H9 (cell line): Measurements from ENCODE around the gene IRF1. TPM values are rescaled to one million over a fixed set of nuclear protein-coding genes. Genes with fewer than 3 reads are reported as not detected.

Experiments
- DNase-seq: peaks from one replicate; pipeline ENCODE4 v3.0.0-alpha.2; 2017
- H2AFZ ChIP-seq: one replicate; pipeline ENCODE4 v1.6.1; 2013; ENCODE audit warnings: mild to moderate bottlenecking, low read length, control low read depth, moderate library complexity
- H2AK5ac ChIP-seq: 2 replicates; pipeline ENCODE4 v1.6.1; 2013; ENCODE audit warnings: low read length, control low read depth, mixed read lengths; ENCODE audit not compliant: insufficient read length
- H2BK120ac ChIP-seq: one replicate; pipeline ENCODE4 v1.6.1; 2013; ENCODE audit warnings: low read depth, mild to moderate bottlenecking, low read length, control low read depth, inconsistent platforms; ENCODE audit not compliant: poor library complexity, severe bottlenecking
- H2BK12ac ChIP-seq: 2 replicates; pipeline ENCODE4 v1.6.1; 2013; ENCODE audit warnings: low read length, control low read depth, mixed read lengths, low read depth; ENCODE audit not compliant: insufficient read length
- H2BK15ac ChIP-seq: 2 replicates; pipeline ENCODE4 v1.6.1; 2013; ENCODE audit warnings: low read depth, low read length, control low read depth
- H2BK20ac ChIP-seq: one replicate; pipeline ENCODE4 v1.6.1; 2013; ENCODE audit warnings: low read depth, mild to moderate bottlenecking, low read length, control low read depth, inconsistent platforms; ENCODE audit not compliant: poor library complexity, severe bottlenecking
- H2BK5ac ChIP-seq: 2 replicates; pipeline ENCODE4 v1.6.1; 2013; ENCODE audit warnings: low read length, control low read depth, mixed read lengths; ENCODE audit not compliant: insufficient read length
- H3K14ac ChIP-seq: 2 replicates; pipeline ENCODE4 v1.6.1; 2013; ENCODE audit warnings: low read length, control low read depth; ENCODE audit not compliant: insufficient read depth
- H3K18ac ChIP-seq: 2 replicates; pipeline ENCODE4 v1.6.1; 2013; ENCODE audit warnings: low read depth, mild to moderate bottlenecking, mixed read lengths, low read length, control low read depth; ENCODE audit not compliant: insufficient read length
- H3K23ac ChIP-seq: 2 replicates; pipeline ENCODE4 v1.6.1; 2013; ENCODE audit warnings: low read length, control low read depth, mixed read lengths, low read depth; ENCODE audit not compliant: insufficient read length
- H3K23me2 ChIP-seq: 2 replicates; pipeline ENCODE4 v1.6.1; 2013; ENCODE audit warnings: low read depth, mild to moderate bottlenecking, mixed read lengths, low read length, control low read depth; ENCODE audit not compliant: insufficient read length, poor library complexity, severe bottlenecking
- H3K27ac ChIP-seq: 2 replicates; pipeline ENCODE4 v1.5.1; 2013; ENCODE audit warnings: low read length, control low read depth, mixed read lengths, low read depth; ENCODE audit not compliant: insufficient read length
- H3K27me3 ChIP-seq: 2 replicates; pipeline ENCODE4 v1.6.1; 2013; ENCODE audit warnings: low read length, control low read depth, inconsistent platforms; ENCODE audit not compliant: insufficient read depth
- H3K4ac ChIP-seq: 2 replicates; pipeline ENCODE4 v1.6.1; 2013; ENCODE audit warnings: low read depth, mild to moderate bottlenecking, control low read depth, inconsistent platforms, low read length, moderate library complexity
- H3K4me1 ChIP-seq: 2 replicates; pipeline ENCODE4 v1.6.1; 2013; ENCODE audit warnings: low read length, control low read depth, inconsistent platforms; ENCODE audit not compliant: insufficient read depth
- H3K4me2 ChIP-seq: 2 replicates; pipeline ENCODE4 v1.6.1; 2013; ENCODE audit warnings: low read length, control low read depth, mixed read lengths; ENCODE audit not compliant: insufficient read length, insufficient read depth
- H3K56ac ChIP-seq: 2 replicates; pipeline ENCODE4 v1.6.1; 2013; ENCODE audit warnings: low read depth, mild to moderate bottlenecking, mixed read lengths, low read length, control low read depth; ENCODE audit not compliant: insufficient read length
- H3K79me1 ChIP-seq: 2 replicates; pipeline ENCODE4 v1.6.1; 2013; ENCODE audit warnings: low read depth, mild to moderate bottlenecking, moderate library complexity, low read length, control low read depth, inconsistent platforms; ENCODE audit not compliant: insufficient read depth, poor library complexity, severe bottlenecking
- H3K79me2 ChIP-seq: 2 replicates; pipeline ENCODE4 v1.6.1; 2013; ENCODE audit warnings: low read length, control low read depth, inconsistent platforms; ENCODE audit not compliant: insufficient read depth
- H3K9ac ChIP-seq: 2 replicates; pipeline ENCODE4 v1.6.1; 2013; ENCODE audit warnings: low read length, control low read depth, mixed read lengths; ENCODE audit not compliant: insufficient read length; ENCODE audit errors: extremely low read depth
- H3K9me3 ChIP-seq: one replicate; pipeline ENCODE4 v1.6.1; 2013; ENCODE audit warnings: low read depth, low read length, inconsistent platforms; ENCODE audit not compliant: control insufficient read depth
- H3T11ph ChIP-seq: one replicate; pipeline ENCODE4 v1.6.1; 2013; ENCODE audit warnings: mild to moderate bottlenecking, low read length, control low read depth, inconsistent platforms
- H4K20me1 ChIP-seq: one replicate; pipeline ENCODE4 v1.6.1; 2013; ENCODE audit not compliant: control insufficient read depth, insufficient read length, insufficient read depth
- H4K5ac ChIP-seq: 2 replicates; pipeline ENCODE4 v1.6.1; 2013; ENCODE audit warnings: low read depth, mild to moderate bottlenecking, mixed read lengths, low read length, control low read depth; ENCODE audit not compliant: insufficient read length
- H4K8ac ChIP-seq: replicated peaks from 2 replicates; pipeline ENCODE4 v1.6.1; 2013; ENCODE audit warnings: low read length, control low read depth, mixed read lengths, low read depth; ENCODE audit not compliant: insufficient read length
- H4K91ac ChIP-seq: 2 replicates; pipeline ENCODE4 v1.6.1; 2013; ENCODE audit warnings: low read depth, mild to moderate bottlenecking, moderate library complexity, mixed read lengths, low read length, control low read depth; ENCODE audit not compliant: insufficient read length
- H3K27ac Mint-ChIP-seq, 3 experiments: 2 replicates in 2 of 3; 3 replicates in 1 of 3; pipeline ENCODE4 v1.8.0; 2020 to 2021; ENCODE audit warnings: mixed read lengths in 3 of 3, mild to moderate bottlenecking in 1 of 3, moderate library complexity in 1 of 3
- H3K27me3 Mint-ChIP-seq: 2 replicates; pipeline ENCODE4 v1.8.0; 2021; ENCODE audit warnings: low read depth, mild to moderate bottlenecking, moderate library complexity, mixed read lengths
- H3K36me3 Mint-ChIP-seq, 3 experiments: 2 replicates in 2 of 3; 3 replicates in 1 of 3; pipeline ENCODE4 v1.8.0; 2020 to 2021; ENCODE audit warnings: low read depth in 3 of 3, mixed read lengths in 3 of 3; ENCODE audit not compliant: insufficient read depth in 1 of 3
- H3K4me1 Mint-ChIP-seq, 2 experiments: 2 replicates each; pipeline ENCODE4 v1.8.0; 2020; ENCODE audit warnings: mixed read lengths in 2 of 2
- H3K4me3 Mint-ChIP-seq, 2 experiments: 2 replicates in 1 of 2; 3 replicates in 1 of 2; pipeline ENCODE4 v1.8.0; 2020 to 2021; ENCODE audit warnings: mild to moderate bottlenecking in 2 of 2, mixed read lengths in 2 of 2, moderate library complexity in 1 of 2
- H3K9me3 Mint-ChIP-seq, 2 experiments: 2 replicates in 1 of 2; 3 replicates in 1 of 2; pipeline ENCODE4 v1.8.0; 2020; ENCODE audit warnings: mild to moderate bottlenecking in 2 of 2, mixed read lengths in 2 of 2, moderate library complexity in 1 of 2
- CTCF ChIP-seq: fragments of 200-600 bp; sonication (generic); conservative IDR thresholded peaks from 3 replicates; pipeline ENCODE4 v1.8.0; 2021; ENCODE audit warnings: antibody characterized with exemption, mild to moderate bottlenecking
- WGBS: extraction: QIAGEN DNeasy Blood & Tissue Kit; methylation state at CpG from one replicate; pipeline ENCODE4 v1.1.7; 2013; ENCODE audit warnings: missing lambda C conversion rate, low lambda C conversion rate, mixed read lengths; ENCODE audit not compliant: insufficient read length; ENCODE audit errors: extremely low coverage; 5-methylcytosine and 5-hydroxymethylcytosine counted together
- total RNA-seq: library from RNA; stranded (reverse); gene quantifications from 2 replicates; pipeline ENCODE4 v1.2.1, GENCODE V29; 2021

IRF1 gene
- total RNA-seq, 1 experiment from 2014 or later = 8.7 TPM

- Histone ChIP-seq H3K4me2 (no peak overlapping the region), H4K91ac (no peak overlapping the region), H2BK15ac (no peak overlapping the region), H2BK5ac (no peak overlapping the region), H3K56ac (no peak overlapping the region), H3K23me2 (no peaks in the 10 kb centered on the region), H3K27me3 (no peaks in the 10 kb centered on the region), H3K23ac (no peak overlapping the region), H2BK12ac (no peak overlapping the region), H3K18ac (no peak overlapping the region), H4K20me1 (no peaks in the 10 kb centered on the region), H2AK5ac (no peak overlapping the region), H3K14ac (no peak overlapping the region), H4K5ac (no peak overlapping the region), H3K79me1 (no peaks in the 10 kb centered on the region), H2AFZ (no peak overlapping the region), H3K4me1 (peaks cover 12% of the 10 kb centered on the region; the same call in 1 of the 2 replicates), H3K79me2 (no peaks in the 10 kb centered on the region), H2BK20ac (no peak overlapping the region), H2BK120ac (no peak overlapping the region), H3K9me3 (no peaks in the 10 kb centered on the region), H3T11ph (no peak overlapping the region), H3K4ac (no peak overlapping the region), H3K27ac (no peak overlapping the region), H4K8ac (no peak overlapping the region), H3K9ac (no peak overlapping the region)
- H3K36me3 Mint-ChIP-seq = no peaks in the 10 kb centered on the region
- TF ChIP-seq CTCF = no peak
- H3K4me1 Mint-ChIP-seq = peaks cover 40 to 41% of the 10 kb centered on the region in 2 experiments
- DNase-seq = no peak
- no CpG with 5 or more reads among the region's 5 CpGs for WGBS
- no peaks in the 10 kb centered on the region; a peak in 1 of 5 replicates for H3K9me3 Mint-ChIP-seq
- no peak overlapping the region; a peak in 1 of 7 replicates for H3K27ac Mint-ChIP-seq
- peaks cover 9% of the 10 kb centered on the region for H3K27me3 Mint-ChIP-seq
- no peak overlapping the region for H3K4me3 Mint-ChIP-seq
Observed at GRCh38 chr5:132460846-132461568, 29.6 kb downstream of the IRF1 start.
